Endothelial cell of hepatic sinusoid (primary cell): ENCODE measurements around the gene CPEB1.

Experiments used
- in situ Hi-C: cut with HindIII; loops from 2 replicates; pipeline ENCODE4 v1.10.0; 2017; ENCODE audit warnings: low sequenced_read_pairs

CPEB1 gene

DNA sequence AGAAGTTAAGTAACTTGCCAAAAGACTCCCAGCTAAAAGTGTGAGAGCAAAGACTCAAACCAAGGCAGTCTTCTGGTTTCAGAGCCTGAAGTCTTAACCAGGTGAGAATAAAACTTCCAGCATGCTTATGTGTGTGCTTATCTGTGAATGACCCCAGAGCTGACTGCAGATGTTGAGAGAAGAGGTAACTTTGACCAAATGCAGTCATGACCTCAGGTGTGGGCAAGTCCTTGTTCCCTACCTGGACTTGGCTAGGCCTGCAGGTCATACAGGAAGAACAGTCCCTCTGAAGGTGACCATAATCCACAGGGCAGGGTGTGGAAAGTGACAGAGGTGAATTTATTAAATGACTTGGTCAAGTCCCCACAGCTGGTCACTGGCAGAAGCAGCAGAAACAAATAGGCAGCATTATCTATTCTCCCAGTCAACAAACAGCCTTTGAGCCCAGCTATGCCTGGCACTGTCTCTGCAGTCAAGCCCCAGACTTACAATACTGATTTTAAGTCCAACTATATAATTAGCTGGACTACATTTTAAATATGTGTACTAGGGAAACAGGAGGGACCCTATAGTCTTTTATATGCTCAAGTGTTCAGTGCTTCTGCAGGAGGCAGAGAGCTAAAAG lies 3.0 kb upstream of the CPEB1 start:
- in situ Hi-C loops, result no loop called here

- in situ Hi-C loops, result no loop called here
Measured at GRCh38 chr15:82649226-82649999, 2.2 kb upstream of the CPEB1 start.

GRCh38 chr15:82648257-82649103 lies 1.3 kb upstream of the CPEB1 start:
- in situ Hi-C loops, result no loop called here

DNA sequence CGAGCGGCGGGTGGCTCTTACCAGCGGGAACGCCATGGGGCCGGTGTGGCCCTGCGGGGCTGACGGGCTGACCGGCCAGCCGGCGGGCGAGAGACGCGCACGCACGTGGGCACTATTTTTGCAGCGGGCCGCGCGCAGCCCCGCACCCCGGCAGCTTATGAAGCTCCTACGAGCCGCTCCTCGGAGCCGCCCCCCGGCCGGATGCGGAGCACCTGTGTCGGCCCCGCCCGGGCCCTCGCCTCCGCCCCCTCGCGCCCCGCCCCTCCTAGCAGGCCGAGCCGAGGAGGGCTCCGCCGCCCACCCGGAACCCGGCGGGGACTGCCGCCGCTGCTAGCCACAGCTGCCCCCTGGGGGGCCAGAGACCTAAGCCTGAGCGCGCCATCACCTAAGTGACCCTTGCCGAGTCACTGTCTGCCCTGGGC lies 683 bp upstream of the CPEB1 start:
- in situ Hi-C loops, result no loop called here

- in situ Hi-C loops, result no loop called here
Measured at GRCh38 chr15:82646250-82647044, 716 bp downstream of the CPEB1 start.

DNA sequence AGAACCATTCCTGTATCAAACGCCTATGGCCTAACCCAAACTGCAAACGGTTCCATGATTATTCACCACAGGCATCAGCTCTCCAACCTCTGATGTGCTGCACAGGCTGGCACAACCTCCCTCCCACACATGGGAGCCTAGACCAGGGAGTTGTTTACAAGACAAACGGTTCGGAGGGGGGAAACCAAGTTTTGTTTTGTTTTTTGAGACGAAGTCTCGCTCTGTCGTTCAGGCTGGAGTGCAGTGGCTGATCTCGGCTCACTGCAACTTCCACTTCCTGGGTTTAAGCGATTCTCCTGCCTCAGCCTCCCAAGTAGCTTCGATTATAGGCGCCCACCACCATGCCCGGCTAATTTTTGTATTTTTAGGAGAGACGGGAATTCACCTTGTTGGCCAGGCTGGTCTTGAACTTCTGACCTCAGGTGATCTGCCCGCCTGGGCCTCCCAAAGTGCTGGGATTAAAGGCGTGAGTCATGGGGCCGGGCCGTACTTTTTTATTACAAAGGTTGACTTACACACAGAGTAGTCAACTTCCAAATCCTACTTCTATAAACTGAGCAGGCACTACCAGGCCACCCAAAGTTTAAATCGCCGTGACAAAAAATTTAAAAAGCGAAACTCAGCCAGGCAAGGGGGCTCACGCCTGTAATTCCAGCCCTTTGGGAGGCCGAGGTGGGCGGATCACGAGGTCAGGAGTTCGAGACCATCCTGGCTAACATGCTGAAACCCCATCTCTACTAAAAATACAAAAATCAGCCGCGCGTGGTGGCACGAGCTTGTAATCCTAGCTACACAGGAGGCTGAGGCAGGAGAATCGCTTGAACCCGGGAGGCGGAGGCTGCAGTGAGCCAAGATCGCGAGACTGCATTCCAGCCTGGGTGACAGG lies 2.0 kb downstream of the CPEB1 start:
- in situ Hi-C loops, result loop anchor here (5.0 kb wide), 1 partner anchor 32 kb away; no protein-coding TSS in a partner anchor

GRCh38 chr15:82643992-82644391 lies 3.2 kb downstream of the CPEB1 start:
- in situ Hi-C loops, result loop anchor here (5.0 kb wide), 1 partner anchor 33 kb away; no protein-coding TSS in a partner anchor

- in situ Hi-C loops, result loop anchor here (5.0 kb wide), 1 partner anchor 35 kb away; no protein-coding TSS in a partner anchor
Measured at GRCh38 chr15:82642656-82643055, 4.5 kb downstream of the CPEB1 start.

- in situ Hi-C loops, result loop anchor here (5.0 kb wide), 1 partner anchor 36 kb away; no protein-coding TSS in a partner anchor
Measured at GRCh38 chr15:82641129-82641798, 5.9 kb downstream of the CPEB1 start.

DNA sequence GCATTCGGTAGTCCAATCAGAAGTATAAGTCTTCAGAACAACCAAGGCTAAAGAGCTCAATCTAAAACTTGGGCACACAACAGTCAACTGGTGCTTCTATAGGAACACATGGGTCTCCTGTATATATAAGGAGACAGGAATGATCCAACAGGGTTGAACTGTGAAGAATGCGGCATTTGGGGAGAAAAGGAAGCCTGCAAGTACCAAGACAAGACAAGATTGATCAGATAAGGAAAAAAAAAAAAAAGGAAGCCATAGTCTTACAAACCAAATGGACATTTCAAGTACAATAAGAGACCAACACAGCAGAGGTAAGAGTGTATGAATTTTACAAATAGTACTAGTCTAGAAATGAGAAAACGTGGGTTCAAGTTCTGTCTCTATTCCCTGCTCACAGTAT lies 6.5 kb downstream of the CPEB1 start:
- in situ Hi-C loops, result loop anchor here (5.0 kb wide), 1 partner anchor 37 kb away; no protein-coding TSS in a partner anchor

GRCh38 chr15:82635798-82636197 lies 11.4 kb downstream of the CPEB1 start:
- in situ Hi-C loops, result no loop called here

DNA sequence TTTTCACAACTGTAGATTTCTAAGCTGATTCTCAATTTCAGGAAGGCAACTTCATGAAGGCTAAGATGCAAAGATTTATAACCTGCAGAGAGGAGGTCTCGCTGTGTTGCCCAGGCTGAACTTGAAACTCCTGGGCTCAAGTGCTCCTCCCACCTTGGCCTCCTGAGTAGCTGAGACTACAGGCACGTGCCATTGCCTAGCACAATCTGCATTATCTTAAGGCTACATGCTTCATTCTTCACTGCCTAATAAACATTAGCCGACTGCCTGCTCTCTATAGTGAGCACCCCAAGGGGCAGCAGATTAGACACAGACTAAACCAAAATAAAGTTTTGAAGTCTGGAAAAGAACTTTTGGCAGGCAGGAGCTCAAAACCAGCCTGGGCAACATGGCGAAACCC lies 17.1 kb downstream of the CPEB1 start:
- in situ Hi-C loops, result no loop called here

DNA sequence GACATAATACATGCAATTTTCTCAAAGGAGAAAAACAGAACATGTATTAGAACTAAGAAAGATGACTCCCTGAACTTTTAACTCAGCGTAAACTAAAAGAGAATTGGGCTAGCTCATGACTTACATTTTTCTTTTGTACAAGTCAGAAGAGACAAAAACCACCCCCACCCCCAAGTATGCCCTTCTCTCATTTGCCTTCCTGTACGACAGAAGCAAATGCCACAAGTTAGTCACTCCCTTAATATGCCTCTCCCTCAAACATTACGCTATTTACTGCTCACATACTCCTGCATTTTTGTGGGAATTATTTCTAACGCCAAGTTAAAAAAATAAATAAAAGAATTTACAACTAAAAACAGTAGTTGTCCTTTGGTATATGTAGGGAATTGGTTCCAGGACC lies 22.0 kb downstream of the CPEB1 start:
- in situ Hi-C loops, result no loop called here

GRCh38 chr15:82624438-82624837 lies 22.7 kb downstream of the CPEB1 start:
- in situ Hi-C loops, result no loop called here

DNA sequence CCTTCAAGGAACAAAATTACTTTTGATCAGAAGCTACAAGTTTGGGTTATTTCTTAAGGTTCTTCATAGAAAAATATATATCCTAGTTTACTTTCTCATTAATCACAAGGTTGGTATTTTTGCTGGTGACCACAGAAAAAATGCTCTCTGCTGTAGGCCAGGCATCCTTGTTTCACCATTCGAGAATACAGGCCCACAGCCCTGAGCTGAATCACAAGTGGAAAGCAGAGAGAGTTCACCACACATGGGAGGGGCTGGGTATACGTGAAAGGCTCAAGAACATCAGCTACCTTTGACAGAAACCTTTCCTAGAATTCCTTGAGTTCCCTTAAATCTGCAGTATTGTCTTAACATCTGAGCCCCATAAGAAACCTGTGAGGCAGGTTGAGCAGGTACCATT lies 23.2 kb downstream of the CPEB1 start:
- in situ Hi-C loops, result no loop called here

GRCh38 chr15:82621970-82622369 lies 25.2 kb downstream of the CPEB1 start:
- in situ Hi-C loops, result no loop called here

GRCh38 chr15:82613747-82614146 lies 33.4 kb downstream of the CPEB1 start:
- in situ Hi-C loops, result no loop called here

GRCh38 chr15:82611348-82611747 lies 35.8 kb downstream of the CPEB1 start:
- in situ Hi-C loops, result no loop called here

GRCh38 chr15:82602195-82602594 lies 45.0 kb downstream of the CPEB1 start:
- in situ Hi-C loops, result no loop called here
